NB4 (cell line): ENCODE results near the gene FIBCD1.

Experiments
- CTCF ChIP-seq: IDR thresholded peaks from one replicate; pipeline ENCODE4 v1.5.1; 2012; ENCODE audit warnings: low read depth, low read length
- MAX ChIP-seq: IDR thresholded peaks from 2 replicates; pipeline ENCODE4 v1.6.1; 2011; ENCODE audit warnings: low read depth, low read length
- MYC ChIP-seq: IDR thresholded peaks from 2 replicates; pipeline ENCODE4 v1.6.1; 2011; ENCODE audit warnings: low read depth, low read length
- POLR2A ChIP-seq: IDR thresholded peaks from 2 replicates; pipeline ENCODE4 v1.6.1; 2011; ENCODE audit warnings: mild to moderate bottlenecking; ENCODE audit not compliant: insufficient read length; ENCODE audit errors: extremely low read depth

GRCh38 chr9:130878295-130878694, 60.8 kb downstream of the FIBCD1 start:
- TF ChIP-seq CTCF (no peak), POLR2A (no peak), MAX (no peak), MYC (no peak)
